MG63 (cell line): ENCODE data around the gene SPR. TPM values are rescaled to one million over a fixed set of nuclear protein-coding genes. Genes with fewer than 3 reads are reported as not detected.
A peak's percentile ranks its signal among the peaks of the same experiment; 100 is the strongest.

Source experiments
- DNase-seq: peaks from one replicate; pipeline ENCODE4 v3.0.0-alpha.2; 2020
- H3K27me3 ChIP-seq: fragments of 250-450 bp; sonication (Bioruptor Pico); 2 replicates; pipeline ENCODE4 v1.5.1; 2020; ENCODE audit warnings: mild to moderate bottlenecking, moderate library complexity
- H3K36me3 ChIP-seq: fragments of 250-450 bp; sonication (Bioruptor Pico); 2 replicates; pipeline ENCODE4 v1.5.1; 2020; ENCODE audit warnings: mild to moderate bottlenecking, moderate library complexity
- H3K4me3 ChIP-seq: fragments of 250-450 bp; sonication (Bioruptor Pico); 2 replicates; pipeline ENCODE4 v1.5.1; 2020; ENCODE audit warnings: mild to moderate bottlenecking, moderate library complexity
- H3K9me3 ChIP-seq: fragments of 250-450 bp; sonication (Bioruptor Pico); 2 replicates; pipeline ENCODE4 v1.5.1; 2020; ENCODE audit warnings: mild to moderate bottlenecking, moderate library complexity
- total RNA-seq: library from RNA; depleted of rRNA; stranded (reverse); fragments of >200 nt; shearing (Covaris generic); gene quantifications from 2 replicates; pipeline ENCODE4 v1.2.3, GENCODE V29; 2014; ENCODE audit warnings: low replicate concordance; rRNA removed

The SPR gene
- total RNA-seq, 1 experiment from 2014 or later: 57.7 TPM

- no peaks in the 10 kb centered on the region for H3K27me3 ChIP-seq
- no peaks in the 10 kb centered on the region for H3K36me3 ChIP-seq
- no peak overlapping the region for H3K4me3 ChIP-seq
- no peak for DNase-seq
- H3K9me3 ChIP-seq: no peaks in the 10 kb centered on the region
Observed at GRCh38 chr2:72933646-72934151, 46.5 kb downstream of the SPR start.

DNA sequence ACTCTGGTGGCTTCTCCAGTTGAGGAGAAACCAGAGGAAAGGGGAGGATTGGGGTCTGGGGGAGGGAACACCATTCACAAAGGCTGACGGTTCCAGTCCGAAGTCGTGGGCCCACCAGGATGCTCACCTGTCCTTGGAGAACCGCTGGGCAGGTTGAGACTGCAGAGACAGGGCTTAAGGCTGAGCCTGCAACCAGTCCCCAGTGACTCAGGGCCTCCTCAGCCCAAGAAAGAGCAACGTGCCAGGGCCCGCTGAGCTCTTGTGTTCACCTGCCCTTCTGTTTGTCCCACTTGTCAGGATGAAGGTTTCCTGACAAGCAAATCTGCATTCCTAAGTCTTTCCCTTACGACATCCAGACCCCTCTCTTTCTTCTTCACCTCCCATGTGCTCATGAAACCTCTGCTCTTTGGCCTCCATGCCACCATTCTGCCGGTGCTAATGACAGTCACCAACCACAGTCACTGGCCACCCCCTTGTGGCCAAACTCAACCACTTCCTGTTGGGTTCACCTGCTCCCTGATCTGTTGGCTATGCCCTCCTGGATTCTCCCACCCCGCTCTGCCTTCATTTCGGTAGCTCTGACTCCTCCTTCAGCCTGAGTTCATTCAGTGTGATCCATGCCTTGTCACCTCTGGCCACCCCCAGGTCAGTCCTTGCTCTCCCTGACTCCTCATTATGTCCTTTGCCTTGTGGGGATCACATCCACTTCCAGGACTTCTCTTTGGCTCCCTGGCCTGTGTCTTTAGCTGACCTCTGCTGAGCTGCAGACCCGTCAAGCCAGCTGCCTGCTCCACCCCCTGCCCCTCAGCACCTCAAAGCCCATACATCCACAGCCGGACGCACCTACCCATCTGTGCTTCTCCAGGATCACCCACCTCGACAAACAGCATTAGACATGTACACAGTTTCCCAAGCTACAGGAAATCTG lies 47.7 kb downstream of the SPR start:
- DNase-seq: no peak
- no peaks in the 10 kb centered on the region for H3K9me3 ChIP-seq
- H3K27me3 ChIP-seq: no peaks in the 10 kb centered on the region
- no peaks in the 10 kb centered on the region for H3K36me3 ChIP-seq
- no peak overlapping the region for H3K4me3 ChIP-seq

DNA sequence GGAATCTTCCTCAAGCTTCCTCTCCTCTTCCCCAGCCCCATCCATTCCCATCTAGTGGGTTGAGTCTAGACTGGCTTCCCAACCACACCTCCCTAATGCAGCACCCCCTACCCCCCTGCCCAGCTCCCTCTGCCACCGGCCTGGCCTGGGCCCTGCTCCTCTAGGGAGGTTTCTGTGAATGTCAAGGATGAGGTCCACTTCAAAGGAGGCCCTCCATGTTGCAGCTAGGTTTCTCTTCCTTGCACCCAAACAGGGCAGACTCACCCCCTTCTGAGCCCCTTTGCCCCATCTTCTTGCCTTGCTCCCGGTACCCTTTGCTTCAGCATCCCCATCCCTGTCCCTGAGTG lies 48.4 kb downstream of the SPR start:
- DNase-seq: no peak
- H3K9me3 ChIP-seq: no peaks in the 10 kb centered on the region
- no peaks in the 10 kb centered on the region for H3K27me3 ChIP-seq
- no peak overlapping the region for H3K4me3 ChIP-seq
- no peaks in the 10 kb centered on the region for H3K36me3 ChIP-seq

GRCh38 chr2:72936660-72937355 lies 49.6 kb downstream of the SPR start:
- no peak for DNase-seq

DNA sequence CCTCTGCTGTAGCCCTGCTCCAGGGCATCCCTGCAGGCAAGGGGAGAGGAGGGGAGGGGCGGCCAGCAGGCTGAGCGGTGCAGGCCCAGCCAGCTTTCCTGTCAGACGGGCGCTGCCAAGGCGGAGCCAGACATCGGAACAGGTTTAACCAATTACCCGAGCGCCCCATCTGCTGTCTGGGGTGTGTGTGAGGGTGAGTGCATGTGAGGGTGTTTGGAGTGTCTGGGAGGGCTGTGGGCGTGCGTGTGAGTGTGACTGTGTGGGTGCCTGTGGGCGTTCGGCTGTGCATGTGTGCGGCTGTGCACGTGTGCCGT lies 50.1 kb downstream of the SPR start:
- no peaks in the 10 kb centered on the region for H3K36me3 ChIP-seq
- no peak for DNase-seq
- H3K4me3 ChIP-seq: no peak overlapping the region
- H3K9me3 ChIP-seq: no peaks in the 10 kb centered on the region
- no peaks in the 10 kb centered on the region for H3K27me3 ChIP-seq

More at GRCh38 chr2:72936660-72937355, 49.6 kb downstream of the SPR start:
- H3K4me3 ChIP-seq: no peak overlapping the region
- no peaks in the 10 kb centered on the region for H3K9me3 ChIP-seq
- no peaks in the 10 kb centered on the region for H3K36me3 ChIP-seq
- no peaks in the 10 kb centered on the region for H3K27me3 ChIP-seq

GRCh38 chr2:72938455-72938854 lies 51.2 kb downstream of the SPR start:
- no peaks in the 10 kb centered on the region for H3K27me3 ChIP-seq
- H3K36me3 ChIP-seq: no peaks in the 10 kb centered on the region
- H3K4me3 ChIP-seq: no peak overlapping the region
- H3K9me3 ChIP-seq: no peaks in the 10 kb centered on the region
- no peak for DNase-seq

- Histone ChIP-seq H3K36me3 (no peaks in the 10 kb centered on the region), H3K4me3 (no peak overlapping the region), H3K27me3 (no peaks in the 10 kb centered on the region), H3K9me3 (no peaks in the 10 kb centered on the region)
- no peak for DNase-seq
Observed at GRCh38 chr2:72940361-72940760, 53.2 kb downstream of the SPR start.

DNA sequence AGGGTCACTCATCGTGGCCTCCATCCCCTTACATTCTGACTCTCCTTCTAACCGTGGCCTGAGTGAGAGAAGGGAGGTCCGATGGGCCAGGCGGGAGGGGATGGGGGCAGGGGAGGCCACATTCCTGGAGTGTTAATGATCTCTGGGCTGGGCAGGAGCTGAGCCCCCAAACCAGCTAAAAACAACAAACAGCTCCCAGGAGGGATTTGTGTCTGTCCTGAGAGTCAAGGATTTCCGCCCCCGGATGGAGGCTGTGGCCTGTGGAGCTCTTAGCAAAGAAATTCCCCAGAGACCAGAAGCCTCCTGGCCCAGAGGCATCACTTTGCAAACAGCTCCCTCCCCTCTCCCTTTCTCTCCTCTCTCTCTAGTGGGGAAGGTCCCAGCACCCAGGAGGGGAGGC lies 53.6 kb downstream of the SPR start:
- H3K36me3 ChIP-seq: no peaks in the 10 kb centered on the region
- no peaks in the 10 kb centered on the region for H3K27me3 ChIP-seq
- no peaks in the 10 kb centered on the region for H3K9me3 ChIP-seq
- H3K4me3 ChIP-seq: no peak overlapping the region
- DNase-seq: peak; percentile 57

Other genes starting within 250 kb of the SPR start
- 11.7 and 22.2 TPM in 2 replicates for gene EXOC6B, start 61.4 kb upstream of the SPR start, total RNA-seq
- not detected in 2 replicates for gene EMX1, start 30.1 kb downstream of the SPR start, total RNA-seq
- 2.4 and 6.2 TPM in 2 replicates for gene SFXN5, start 184.3 kb downstream of the SPR start, total RNA-seq
- 25.8 and 43.8 TPM in 2 replicates for gene RAB11FIP5, start 225.5 kb downstream of the SPR start, total RNA-seq